ENCODE data around the gene DDHD1.

DNA sequence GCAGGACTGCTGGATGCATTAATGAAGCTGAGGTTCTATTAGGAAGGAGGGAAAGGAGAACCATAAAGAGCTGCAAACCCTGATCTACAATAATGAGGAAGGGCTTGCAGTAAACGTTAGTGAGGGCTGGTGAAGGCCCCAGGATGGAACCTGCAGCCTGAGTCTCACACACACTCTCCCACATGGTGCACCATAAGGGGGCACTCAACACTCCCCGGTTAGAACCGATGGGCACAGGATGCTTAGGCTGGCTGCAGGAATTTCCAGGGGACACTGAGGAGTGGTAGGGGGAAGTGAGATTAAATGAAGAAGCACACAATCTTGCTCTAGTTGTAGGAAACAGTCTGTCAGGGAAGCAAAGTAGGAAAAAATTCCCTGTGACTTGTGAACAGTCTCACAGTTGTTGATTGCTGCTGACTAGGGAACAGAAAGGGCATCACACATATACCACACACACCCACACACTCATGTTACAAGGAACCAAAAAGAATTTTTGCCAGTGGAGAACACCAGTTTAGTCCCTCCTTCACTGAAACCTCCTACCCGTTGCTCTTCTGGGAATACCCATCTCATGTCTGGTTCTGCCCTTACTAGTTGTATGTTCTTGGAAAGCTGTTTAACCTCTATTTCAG lies 146.1 kb downstream of the DDHD1 start:
- TF ChIP-seq, protein P1, sequence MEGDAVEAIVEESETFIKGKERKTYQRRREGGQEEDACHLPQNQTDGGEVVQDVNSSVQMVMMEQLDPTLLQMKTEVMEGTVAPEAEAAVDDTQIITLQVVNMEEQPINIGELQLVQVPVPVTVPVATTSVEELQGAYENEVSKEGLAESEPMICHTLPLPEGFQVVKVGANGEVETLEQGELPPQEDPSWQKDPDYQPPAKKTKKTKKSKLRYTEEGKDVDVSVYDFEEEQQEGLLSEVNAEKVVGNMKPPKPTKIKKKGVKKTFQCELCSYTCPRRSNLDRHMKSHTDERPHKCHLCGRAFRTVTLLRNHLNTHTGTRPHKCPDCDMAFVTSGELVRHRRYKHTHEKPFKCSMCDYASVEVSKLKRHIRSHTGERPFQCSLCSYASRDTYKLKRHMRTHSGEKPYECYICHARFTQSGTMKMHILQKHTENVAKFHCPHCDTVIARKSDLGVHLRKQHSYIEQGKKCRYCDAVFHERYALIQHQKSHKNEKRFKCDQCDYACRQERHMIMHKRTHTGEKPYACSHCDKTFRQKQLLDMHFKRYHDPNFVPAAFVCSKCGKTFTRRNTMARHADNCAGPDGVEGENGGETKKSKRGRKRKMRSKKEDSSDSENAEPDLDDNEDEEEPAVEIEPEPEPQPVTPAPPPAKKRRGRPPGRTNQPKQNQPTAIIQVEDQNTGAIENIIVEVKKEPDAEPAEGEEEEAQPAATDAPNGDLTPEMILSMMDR (IDR thresholded peaks at IDR 0.05; ENCODE audit: insufficient read depth, low read length, poor library complexity, severe bottlenecking) = no peak
- TF ChIP-seq EZH2phosphoT487 (conservative IDR thresholded peaks at IDR 0.05; ENCODE audit: low read length) = no peak
